PC-3 (cell line): ENCODE measurements around the gene RREB1.

ENCODE experiments used
- EZH2phosphoT487 ChIP-seq: fragments of 300-600 bp; sonication (generic); IDR thresholded peaks from 2 replicates; pipeline ENCODE4 v1.6.1; 2018; ENCODE audit warnings: mild to moderate bottlenecking, antibody characterized with exemption, low read length, borderline replicate concordance
- TF ChIP-seq, protein P1 (sequence below): fragments of 300-600 bp; sonication (generic); conservative IDR thresholded peaks from 2 replicates; pipeline ENCODE4 v1.5.1; 2017; ENCODE audit warnings: antibody characterized with exemption, low read depth, mild to moderate bottlenecking, low read length

DNA sequence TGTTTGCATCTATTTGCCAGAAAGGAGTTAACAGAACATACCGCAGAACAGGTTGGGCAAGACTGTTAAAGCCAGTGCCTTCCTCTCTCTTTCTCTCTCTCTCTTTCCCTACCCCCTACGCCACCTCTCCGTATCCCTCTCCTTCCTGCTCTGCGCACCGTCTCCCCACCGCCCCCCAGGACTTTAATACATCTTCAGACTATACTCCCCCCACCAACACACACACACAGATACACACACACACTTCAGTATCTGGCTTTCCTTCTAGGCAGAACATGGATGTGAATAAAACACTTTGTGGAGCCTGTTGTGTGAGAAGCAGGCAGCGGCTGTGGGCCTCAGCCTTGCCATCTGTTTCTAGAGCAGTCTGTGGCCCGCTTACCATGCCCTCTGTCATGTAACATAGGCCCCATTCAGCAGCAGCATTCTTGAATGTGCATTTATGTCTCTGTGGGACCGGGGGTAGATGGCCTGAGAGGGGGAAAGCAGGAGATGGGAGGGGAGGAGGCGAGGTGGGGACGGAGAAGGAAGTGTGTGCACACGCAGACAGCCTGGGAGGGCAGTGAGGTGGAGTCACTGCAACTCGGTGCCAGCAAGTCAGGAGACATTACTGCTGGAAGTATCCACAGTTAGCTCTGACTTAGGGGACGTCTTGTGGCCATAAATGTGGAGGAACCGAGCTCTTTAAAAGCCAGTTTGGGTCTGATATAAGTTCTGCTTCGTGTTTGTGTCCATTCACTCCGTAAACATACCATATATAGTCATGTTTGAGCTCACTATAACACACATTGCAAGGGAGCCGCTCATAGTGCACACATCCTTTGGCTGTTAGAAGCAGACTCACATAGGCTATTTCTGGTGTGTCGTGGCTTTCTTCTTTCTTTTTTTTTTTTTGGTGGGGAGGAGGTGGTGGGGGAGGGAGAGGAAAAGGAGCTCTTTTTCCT lies 38.4 kb downstream of the RREB1 start:
- TF ChIP-seq, protein P1, sequence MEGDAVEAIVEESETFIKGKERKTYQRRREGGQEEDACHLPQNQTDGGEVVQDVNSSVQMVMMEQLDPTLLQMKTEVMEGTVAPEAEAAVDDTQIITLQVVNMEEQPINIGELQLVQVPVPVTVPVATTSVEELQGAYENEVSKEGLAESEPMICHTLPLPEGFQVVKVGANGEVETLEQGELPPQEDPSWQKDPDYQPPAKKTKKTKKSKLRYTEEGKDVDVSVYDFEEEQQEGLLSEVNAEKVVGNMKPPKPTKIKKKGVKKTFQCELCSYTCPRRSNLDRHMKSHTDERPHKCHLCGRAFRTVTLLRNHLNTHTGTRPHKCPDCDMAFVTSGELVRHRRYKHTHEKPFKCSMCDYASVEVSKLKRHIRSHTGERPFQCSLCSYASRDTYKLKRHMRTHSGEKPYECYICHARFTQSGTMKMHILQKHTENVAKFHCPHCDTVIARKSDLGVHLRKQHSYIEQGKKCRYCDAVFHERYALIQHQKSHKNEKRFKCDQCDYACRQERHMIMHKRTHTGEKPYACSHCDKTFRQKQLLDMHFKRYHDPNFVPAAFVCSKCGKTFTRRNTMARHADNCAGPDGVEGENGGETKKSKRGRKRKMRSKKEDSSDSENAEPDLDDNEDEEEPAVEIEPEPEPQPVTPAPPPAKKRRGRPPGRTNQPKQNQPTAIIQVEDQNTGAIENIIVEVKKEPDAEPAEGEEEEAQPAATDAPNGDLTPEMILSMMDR = no peak
- TF ChIP-seq EZH2phosphoT487 = no peak
